HG03103 (cell line): ENCODE measurements around the gene CADM2.

Experiments
- ATAC-seq: cut with Tn5 transposase; IDR thresholded peaks from one replicate; pipeline ENCODE4 v1.9.1; 2021; ENCODE audit warnings: low read depth; ENCODE audit not compliant: unreplicated experiment

Gene CADM2

DNA sequence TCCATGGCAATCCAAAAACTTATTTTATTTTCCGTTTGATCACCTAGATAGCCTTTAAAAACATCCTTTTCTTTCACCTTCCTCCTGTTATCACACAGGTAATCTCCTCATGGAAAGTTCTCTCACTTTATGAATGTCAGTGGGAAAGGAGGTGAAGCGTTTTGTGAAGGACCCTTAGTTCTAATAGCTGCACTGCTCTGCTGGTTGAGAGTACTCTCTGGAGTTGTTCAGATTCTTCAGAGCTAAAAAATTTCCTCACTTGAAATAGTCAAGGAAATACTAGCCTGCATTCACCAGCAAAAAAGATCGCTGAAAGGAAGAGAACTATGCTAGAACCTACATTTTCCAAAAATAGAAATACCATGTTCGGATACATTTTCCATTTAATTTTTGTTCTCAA is 1097.2 kb downstream of the CADM2 start:
- no peak for ATAC-seq

DNA sequence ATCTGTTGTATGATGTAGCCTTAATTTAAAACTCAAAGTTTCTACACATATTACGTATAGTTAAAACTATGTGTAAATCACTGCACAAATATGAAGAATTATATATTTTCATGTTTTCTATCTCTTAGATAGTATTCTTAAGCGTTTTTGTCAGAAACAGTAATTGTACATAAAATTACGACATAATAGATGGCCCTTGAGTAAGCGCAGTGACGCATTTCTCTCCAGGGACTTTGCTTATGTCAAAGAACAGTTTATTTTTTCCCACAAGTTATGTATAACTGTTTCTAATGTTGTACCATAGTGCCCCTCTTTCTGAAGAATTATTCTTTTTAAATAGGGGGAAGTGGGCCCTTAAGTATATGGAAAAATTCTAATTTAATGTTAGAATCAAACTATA is 1098.2 kb downstream of the CADM2 start:
- no peak for ATAC-seq

DNA sequence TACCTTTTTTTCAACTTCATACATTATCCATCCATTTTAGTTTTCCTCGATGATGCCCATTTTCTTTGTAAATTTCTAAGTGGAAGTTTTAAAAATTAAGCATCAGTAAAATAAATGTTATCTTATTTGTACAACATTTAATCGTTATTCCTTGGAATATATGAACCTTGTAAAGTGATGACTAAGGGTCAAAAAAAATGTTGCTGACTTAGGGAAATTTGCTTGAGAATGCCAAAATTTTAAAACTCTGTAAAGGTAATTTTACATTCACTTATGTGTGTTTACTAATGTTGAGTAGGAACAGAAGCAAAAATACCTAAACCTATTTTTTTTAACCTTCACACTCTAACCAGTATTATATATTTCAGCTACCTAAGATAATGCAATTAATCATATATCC is 1115.0 kb downstream of the CADM2 start:
- ATAC-seq, result no peak

DNA sequence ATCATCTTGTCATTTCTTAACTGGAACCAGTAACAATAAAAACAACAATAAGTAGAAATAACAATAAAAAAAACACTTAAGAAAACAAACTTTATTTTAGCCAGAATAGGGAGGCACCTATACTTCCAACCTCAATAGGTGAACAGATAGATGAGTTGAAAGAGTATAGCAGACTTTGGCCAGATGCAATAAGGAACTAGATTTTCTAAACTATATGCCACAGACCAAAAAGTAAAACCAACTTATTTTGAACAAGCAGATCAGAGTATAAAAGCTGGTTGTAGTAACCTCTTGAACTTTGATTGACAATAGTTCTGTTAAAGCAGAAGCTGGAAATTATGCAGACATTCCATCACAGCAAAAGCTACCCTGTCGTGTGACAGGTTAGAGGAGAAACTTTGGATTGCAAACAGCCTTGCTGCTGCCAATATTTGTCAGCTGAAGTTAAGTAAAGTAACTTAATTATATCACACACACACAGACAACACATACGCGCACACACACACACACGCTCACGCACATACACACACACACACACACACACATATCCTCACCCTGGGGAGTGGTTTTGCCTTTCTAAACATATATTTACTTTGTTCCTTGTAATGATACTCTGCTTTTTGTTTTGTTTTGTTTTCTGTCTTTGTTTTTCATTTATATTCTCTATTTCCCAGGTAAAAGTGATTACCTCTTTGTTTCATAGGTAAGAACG is 1128.5 kb downstream of the CADM2 start:
- ATAC-seq, result no peak

DNA sequence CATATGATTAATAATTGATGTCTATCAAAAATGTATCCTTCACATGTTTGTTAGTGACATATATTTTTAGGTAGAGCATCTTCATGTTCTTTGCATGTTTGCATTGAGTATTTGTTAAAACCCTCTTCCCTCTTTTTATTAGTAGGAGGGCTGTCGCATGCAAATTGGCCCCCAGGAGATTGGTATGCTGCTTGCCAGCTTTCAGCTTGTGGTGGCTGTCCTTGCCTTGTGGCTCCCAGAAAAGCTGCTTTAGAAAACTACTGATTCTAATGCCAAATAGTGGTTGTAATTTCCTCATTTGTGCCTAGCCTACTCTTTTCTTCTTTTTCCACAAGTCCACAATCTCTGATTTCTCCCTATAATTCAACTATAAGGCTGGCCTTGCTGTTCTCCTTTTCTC is 1145.4 kb downstream of the CADM2 start:
- ATAC-seq, result no peak

DNA sequence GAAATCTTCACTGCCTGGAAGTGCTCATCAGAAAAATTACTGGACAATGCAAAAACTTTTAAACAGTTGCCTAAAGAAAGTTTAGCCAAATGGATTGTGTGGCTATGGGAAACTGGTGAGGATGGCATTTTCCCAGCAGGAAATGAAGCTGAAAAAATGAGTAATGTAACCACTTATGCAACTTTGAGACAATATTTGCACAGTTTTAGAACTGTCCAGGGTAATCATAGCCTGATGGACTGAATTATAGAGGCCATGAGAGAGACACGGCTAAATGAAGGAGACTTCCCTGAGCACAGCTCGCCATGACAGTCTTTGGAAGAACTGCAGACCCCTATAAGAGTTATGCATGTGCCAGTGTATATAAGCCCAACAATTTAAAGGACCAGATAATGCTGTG is 1150.6 kb downstream of the CADM2 start:
- no peak for ATAC-seq
